Measurements from ENCODE around the gene CELF1.

Gene CELF1

DNA sequence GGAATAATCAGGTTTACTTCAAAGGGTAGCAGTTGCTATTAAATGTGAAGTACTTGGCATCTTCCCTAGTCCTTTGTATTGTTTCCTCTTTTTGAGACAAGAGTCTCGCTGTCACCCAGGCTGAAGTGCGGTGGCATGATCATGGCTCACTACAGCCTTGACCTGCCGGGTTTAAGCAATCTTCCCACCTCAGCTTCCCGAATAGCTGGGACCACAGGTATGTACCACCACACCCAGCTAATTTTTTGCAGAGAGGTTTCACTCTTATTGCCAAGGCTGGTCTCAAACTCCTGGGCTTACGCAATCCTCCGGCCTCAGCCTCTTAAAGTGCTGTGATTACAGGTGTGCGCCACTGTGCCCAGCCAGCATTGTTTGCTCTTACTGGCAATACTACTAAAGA is 67.8 kb downstream of the CELF1 start:
- DNase-seq (ENCODE audit: low spot score): no peak

DNA sequence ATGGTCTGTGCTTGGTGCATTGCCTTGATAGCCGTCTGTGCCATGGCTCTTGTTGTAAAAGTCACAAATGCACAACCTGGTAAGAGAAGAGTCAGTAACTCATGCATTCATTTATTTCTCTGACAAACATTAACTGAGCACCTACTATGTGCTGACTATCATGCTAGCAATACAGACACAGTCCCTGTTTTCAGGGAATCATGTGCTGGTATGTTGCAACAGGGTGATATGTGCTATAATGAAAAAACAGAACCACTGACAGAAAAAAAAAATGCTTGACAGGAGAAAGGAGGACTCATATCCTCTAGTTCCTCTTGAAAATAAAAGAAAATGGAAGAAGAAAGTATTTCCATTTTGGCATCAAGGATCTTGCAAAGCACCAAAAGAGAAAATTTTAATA is 69.5 kb downstream of the CELF1 start:
- no peak for DNase-seq (ENCODE audit: low spot score)

DNA sequence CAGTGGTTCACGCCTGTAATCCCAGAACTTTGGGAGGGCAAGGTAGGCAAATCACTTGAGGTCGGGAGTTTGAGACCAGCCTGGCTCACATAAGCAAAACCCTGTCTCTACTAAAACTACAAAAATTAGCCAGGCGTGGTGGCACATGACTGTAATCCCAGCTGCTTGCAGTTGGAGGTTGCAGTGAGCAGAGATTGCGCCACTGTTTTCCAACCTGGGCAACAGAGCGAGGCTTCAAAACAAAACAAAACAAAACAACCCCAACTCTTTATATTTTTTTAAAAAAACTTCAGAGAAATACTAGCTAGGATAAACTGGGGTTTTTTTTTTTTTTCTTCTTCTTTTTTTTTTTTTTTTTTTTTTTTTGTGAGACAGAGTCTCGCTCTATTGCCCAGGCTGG is 72.2 kb downstream of the CELF1 start:
- peak; percentile 62 for DNase-seq (ENCODE audit: low spot score)

DNA sequence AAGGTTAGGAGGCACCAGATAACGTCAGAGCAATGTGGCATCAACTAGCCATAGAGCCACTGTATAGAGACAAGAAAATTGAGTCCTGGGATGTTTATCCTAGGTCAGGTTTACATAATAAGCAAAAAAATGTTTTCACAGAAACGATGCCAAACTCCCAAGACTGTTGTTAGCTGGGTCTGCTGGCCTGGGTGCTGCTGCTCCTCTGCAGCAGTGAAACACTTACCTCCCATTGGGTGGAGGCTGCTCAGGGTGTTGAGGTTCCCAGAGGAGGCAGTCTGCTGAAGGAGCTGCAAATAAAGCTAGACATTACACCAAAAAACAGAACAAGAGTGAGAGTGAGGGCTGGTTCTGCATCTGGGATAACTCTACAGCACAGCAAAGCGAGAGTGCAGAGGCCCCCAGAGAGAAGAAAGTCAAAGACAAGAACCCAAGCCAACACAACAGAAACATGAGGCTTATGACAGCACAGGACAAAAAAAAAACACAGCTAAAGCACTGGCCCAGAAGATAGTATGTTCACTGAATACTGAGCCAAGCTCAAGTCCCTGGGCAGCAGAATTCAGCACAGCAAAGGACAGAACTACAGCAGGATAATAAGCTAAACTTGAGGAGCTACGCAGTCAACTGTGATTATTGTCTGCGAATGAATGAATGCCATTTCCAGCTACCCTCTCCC is 74.1 kb downstream of the CELF1 start:
- no peak for DNase-seq (ENCODE audit: low spot score)

DNA sequence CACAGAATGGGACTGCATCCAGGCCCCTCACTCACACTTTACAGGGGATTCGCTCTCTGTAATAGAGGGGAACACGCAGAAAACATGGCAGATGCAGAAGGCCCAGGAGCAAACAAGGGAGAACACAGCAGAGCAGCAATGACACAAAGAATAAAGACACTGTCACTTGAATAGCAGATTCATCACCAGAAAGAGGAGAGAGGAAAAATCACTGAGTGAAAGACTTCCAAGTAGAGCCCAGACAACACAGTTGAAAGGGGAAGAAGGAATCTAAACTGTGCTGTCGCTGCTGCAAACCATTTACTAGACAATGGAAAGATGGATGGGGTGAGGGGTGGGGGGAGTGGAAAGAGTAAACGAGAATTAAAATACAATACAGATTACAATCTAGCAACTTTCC is 75.2 kb downstream of the CELF1 start:
- DNase-seq (ENCODE audit: low spot score): no peak

DNA sequence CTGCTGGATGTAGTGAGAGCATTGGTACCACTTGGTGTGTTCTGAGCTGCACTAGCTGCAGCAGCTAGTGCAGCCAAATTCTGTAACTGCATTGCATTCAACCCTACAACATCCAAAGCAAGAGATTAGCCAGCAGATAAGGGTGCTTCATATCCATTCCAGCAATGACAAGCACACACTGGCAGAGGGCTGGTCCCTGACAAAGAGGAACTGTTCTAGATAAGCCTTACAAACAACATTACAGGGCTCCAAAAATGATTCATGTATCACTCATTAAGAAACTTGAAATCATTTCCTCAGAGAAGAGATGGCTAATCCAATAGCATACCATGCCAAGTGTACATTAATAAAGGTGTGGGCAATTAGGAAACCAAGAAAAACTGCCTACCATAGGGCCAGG is 75.6 kb downstream of the CELF1 start:
- DNase-seq (ENCODE audit: low spot score): no peak

DNA sequence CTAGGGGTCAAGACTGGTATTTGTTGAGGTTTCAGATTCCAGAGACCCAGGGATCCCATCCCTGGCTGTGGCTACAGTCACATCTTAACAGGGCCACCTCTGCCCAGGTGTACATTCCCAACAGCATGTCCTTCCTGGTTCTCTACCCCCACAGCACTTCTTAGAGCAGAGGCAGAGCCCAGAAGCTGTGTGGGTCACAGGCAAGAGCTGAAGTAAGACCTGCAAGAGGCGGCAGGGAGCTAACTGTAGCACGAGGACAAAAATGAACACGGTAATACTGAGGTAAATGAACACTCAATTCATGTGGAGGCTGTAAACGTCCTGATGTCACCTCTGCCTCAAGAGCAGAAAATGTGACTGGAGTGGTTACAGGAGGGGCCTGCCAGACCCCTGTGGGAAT is 82.3 kb downstream of the CELF1 start:
- DNase-seq (ENCODE audit: low spot score): no peak

DNA sequence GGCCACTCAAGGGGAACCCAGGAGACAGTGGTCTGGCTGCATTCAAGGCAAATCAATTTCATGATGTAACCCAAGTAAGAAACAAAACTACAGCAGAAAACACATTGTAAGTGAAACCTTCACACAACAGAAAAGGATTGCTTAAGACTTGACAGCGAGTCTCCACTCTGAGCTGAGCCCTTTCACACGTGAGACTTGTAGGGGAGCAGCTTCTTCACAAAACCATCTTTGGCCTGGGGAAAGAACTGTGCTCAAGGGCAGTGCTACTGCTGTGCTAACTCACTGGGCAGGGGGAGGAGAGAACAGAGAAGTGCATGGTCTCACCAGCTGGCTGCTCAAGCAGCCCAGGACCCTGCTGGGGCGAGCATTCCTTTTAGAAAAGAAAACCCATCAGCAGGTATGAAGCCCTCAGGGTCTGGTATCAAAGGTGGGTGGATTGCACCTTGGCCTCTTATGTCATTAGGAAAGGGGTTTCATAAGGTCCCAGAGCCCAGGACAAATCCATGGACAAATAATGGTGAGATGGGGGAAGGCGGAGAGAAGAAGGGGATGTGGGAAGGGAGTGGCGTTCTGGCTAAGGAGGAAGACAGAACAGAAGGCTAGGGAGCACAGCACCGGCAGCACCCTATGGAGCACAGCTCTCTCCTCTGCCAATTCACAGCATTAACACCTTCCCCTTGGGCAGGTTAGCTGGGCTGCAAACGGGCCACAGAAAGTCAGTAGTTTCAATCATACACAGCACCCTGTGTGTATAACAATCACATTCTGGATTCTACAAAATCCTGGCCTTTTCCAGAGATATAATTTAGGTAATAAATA is 83.4 kb downstream of the CELF1 start:
- DNase-seq (ENCODE audit: low spot score): no peak

DNA sequence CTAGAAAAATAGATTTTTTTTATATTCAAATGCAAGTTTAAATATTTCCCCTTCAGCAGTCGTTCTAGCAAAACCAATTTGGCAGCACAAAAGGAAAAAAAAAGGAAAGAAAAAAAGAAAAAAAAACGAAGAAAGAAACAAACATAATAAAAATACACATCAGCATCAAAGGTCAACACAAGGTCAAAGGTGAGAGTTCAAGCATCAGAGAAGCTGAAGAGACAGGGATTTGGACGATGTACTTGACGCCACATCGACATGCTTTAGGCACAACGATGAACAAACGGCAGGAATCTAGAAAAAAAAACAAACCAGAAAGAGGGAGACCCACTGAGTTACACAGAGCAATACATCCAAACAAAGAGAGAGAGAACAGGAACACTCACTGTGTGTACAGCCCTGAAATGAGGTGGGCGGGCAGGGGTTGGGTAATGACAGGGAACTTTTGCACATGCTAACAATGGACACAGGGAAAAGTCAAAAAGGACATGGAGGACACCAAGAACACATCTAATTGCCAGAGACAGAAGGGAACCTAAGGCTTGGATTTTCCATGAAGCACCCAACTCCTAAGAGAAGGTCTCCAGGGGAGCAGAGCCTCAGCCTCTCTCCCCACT is 84.2 kb downstream of the CELF1 start:
- DNase-seq (ENCODE audit: low spot score): no peak

DNA sequence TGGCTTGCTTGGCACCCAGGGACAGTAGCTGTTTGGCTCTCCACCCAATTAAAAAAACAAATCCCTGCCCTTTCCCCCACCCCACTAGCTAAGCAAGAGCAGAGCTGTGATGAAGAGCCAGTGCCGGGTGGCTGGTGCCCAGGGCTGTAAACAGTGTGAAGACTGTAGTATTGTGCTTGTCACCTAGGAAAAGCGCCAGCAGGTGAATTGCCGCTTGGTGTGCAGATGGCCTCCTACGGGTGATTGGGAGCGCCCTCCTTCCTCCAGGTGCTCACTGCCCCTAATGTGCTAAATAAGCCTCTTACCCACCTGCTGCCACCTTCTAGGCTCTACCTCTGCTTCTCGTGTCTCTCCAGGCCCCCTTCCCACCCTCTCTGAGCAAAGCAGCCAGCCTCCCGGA is 85.6 kb downstream of the CELF1 start:
- DNase-seq (ENCODE audit: low spot score): no peak

DNA sequence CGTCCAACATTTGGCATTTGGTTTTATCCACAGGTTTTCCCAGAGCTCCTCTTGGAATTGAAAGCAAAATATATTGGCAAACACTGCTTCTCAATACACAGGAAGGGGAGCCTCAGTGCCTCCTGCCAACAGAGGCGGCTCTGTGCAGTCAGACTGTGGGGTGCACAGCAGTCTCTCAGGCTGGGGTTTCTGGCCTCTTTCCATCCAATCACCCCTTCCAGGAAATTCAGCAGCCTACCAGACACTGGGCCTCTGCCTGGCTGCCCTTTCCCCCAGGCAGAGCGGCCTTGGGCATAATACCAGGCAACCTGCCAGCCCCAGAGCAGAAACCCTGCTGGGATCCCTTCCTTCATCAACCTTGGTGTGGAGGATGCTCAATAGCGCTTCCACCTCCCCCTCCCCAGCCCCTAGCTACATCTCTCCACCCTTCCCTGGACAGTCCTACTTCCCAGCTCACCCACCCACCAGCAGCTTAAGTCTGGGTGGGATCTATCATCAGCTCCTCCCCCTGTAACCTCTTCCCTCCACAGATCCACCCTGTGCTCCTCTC is 86.2 kb downstream of the CELF1 start:
- DNase-seq (ENCODE audit: low spot score): no peak

DNA sequence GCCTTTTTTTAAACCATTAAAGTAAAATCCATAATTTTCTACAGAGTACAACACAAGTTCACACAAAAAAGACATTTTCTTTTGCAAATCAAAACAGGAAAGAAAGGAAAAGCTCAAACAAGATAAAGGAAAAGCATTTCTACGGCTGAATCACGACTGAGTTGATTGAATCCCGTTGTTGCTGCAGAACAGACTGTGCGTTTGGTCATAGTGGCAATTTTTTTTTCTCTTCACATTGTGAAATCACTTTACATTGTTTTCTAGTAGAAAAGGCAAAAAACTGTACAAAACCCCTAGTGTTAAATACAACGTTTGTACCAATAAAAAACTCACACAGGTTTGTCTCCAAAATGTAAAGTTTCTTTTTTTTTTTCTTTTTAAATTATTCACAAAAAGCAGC is 86.7 kb downstream of the CELF1 start:
- DNase-seq (ENCODE audit: low spot score): no peak

DNA sequence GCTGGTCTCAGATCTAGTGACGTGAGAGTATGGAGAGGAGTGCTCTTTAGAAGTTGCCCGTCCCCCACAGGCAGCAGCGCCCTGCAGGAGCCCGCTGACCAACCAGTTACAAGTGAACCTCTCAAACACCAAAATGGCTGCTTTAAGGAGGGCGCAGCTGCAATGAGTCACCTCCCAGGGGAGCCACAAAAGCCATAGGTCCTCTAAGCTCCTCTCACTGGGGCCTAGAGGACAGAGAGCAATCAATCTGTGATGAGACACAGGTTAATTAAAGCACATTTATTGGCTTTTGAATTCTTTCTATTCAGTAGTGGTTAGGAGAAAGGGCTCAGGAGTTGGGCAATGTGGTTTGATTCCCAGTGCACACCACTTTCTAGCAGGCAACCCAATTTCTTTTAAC is 88.4 kb downstream of the CELF1 start:
- DNase-seq (ENCODE audit: low spot score): peak; percentile 26

DNA sequence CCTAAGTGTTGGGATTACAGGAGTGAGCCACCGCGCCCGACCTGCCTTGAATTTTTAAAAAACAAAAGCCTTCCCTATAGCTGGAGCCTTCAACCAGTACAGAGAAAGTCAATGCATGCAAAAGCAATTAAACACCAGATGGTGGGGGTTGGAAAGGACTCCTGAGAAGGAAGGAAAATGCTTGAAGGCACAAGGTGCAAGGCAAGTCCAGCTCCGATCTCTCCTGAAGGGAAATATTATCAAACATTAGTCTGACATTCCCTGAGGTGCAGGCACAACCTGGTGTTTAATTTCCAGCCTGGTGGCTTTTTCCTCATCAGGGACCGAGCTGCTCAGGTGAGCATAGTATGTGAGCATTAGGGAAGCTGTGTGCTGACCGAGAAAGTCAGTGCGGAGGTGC is 91.1 kb downstream of the CELF1 start:
- DNase-seq (ENCODE audit: low spot score): no peak

DNA sequence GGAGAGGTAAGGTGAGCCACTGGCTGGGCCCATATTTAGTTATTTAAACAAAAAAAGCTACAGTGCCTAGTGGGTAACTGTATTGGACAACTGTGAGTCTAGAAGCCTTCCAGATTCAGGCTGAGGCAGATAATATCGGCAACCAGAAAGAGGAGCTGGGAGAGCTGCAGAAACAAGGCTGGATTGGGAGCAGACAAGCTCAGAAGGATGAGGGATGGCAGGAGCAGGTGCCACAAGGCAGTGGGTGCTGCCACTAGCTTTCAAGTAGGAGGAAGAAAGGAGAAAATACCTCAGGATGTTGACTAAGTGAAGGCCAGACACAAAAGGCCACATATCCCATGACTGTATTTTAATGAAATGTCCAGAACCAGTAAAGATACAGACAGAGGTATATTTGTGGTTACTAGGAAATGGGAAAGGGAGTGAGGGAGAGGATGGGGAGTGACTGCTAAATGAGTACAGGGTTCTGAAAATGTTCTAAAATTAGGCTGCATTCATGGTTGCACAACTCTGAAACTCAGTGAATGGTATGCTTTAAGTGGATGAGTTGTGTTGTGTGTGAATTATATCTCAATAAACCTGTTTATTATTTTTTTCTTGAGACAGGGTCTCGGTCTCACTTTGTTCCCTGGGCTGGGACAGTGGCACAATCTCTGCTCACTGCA is 92.2 kb downstream of the CELF1 start:
- DNase-seq (ENCODE audit: low spot score): no peak

DNA sequence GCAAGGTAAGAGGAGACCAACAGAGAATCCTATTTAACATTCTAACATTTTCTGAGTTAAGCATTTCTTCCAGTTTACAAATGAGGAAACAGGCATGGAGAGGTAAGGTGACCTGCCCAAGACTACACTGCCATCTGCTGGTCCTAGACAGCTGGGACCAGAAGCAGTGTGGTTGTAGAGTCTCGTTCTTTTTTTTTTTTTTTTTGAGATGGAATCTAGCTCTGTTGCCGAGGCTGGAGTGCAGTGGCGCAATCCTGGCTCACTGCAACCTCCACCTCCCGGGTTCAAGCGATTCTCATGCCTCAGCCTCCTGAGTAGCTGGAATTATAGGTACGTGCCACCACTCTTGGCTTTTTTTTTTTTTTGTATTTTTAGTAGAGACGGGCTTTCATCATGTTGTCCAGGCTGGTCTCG is 98.7 kb downstream of the CELF1 start:
- DNase-seq (ENCODE audit: low spot score): peak; percentile 91

DNA sequence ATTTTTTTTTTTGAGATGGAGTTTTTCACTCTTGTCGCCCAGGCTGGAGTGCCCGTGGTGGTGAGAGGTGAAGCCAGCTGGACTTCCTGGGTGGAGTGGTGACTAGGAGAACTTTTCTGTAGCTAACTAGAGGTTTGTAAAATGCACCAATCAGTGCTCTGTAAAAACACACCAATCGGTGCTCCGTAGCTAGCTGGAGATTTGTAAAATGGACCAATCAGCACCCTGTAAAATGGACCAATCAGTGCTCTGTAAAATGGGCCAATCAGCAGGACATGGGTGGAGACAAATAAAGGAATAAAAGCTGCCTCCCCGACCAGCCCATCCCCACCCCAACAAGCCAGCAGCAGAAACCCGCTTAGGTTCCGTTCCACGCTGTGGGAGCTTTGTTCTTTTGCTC is 99.6 kb downstream of the CELF1 start:
- DNase-seq (ENCODE audit: low spot score): peak; percentile 47

DNA sequence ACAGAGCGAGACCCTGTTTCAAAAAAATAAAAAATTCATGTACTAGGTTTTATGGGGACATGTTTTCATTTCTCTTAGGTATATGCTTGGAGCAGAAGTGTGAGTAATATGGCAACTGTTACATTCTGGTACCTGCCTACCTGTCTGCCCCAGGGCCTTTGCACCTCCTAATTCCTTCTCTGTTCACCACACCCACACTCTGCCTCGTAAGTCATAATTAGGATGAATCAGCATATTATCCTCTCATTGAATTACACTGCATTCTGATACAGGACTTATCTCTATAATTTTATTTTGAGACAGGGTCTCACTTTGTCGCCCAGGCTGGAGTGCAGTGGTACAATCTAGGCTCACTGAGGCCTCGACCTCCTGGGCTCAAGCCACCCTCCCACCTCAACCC is 100.9 kb downstream of the CELF1 start:
- DNase-seq (ENCODE audit: low spot score): no peak

DNA sequence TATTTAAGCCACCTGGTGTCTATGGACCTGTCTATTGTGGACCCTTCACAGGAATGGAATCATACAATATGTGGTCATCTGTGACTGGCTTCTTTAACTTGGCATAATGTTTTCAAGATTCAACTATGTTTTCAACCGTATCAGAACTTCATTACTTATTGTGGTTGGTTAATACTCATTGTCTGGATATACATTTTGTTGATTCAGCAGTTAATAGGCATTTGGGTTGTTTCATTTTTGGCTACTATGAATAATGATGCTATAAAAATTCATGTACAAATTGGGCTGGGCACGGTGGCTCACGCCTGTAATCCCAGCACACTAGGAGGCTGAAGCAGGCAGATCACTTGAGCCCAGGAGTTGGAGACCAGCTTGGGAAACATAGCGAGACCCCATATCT is 101.5 kb downstream of the CELF1 start:
- no peak for DNase-seq (ENCODE audit: low spot score)

DNA sequence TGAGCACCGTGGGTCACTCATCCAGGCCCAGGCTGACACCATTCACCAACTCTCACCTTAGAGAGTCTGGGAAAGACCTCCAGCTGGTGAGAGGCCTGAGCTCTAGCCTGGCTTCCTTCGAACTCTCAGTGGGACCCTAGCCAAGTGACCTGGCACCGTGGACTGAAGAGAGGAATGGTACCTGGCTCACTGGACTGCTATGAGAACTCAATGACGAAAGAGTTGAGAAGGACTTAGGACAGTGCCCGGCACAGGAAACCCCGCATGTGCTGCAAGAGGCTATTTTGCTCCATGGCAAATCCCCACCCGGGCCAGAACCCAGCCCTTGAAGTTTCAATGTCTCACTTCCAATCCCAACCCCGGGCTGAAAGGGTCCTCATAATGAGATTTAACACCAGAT is 103.4 kb downstream of the CELF1 start:
- no peak for DNase-seq (ENCODE audit: low spot score)

DNA sequence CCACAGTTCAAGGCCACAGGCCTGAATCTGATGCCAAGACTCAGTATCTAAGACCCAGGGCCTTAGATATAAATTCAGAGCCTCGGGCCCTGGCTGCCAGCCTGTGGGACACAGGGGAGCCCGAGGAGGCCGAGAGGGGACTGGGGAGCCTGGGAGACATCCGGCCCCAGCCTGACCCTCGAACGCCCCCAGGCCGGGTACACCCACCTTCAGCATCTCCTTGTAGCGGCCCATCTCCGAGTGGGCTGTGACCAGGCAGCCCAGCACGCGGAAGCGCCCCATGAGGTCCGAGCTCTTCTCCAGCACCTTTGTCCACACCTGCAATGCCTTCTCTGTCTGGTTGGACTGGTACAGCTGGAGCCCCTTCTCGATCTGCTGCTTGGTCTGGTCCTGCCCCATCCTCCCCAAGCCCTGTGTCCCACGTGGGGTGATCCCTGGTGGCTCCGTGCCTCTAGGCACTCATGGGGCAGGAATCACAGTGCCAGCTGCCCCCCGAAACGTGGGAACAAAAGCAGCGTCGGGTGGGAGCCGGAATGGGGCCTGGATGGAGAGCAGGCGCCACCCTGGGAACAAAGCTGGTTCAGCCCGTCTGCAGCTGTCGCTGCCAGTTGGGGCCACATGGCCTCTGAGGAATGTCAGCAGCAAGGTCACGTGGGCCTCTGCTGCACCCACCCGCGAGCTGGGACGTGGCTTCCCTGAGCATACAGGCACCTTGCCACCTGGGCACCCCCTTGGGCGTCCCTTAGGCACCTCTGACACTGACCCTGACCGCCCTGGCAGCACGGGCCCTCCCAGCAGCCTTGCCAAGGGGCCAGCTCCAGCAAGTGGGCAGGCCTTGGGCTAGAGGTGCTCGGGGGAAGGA is 104.1 kb downstream of the CELF1 start, which contains the start of gene RAPSN:
TSS of gene RAPSN (minus strand) at position 571 of the 862 bp plus-strand sequence. CDS start at position 399, 172 bp downstream.
- no peak for DNase-seq (ENCODE audit: low spot score)
